WI38 (cell line): ENCODE results near the gene U2AF1L4.

Experiments
- H3K4me3 ChIP-seq: 2 replicates; pipeline ENCODE4 v1.5.1; 2011; ENCODE audit warnings: low read depth, mild to moderate bottlenecking, control low read depth, low read length
- CTCF ChIP-seq: IDR thresholded peaks from 2 replicates; pipeline ENCODE4 v1.5.1; 2012; ENCODE audit warnings: low read depth, mild to moderate bottlenecking, control low read depth, low read length

Gene U2AF1L4

GRCh38 chr19:35789978-35790944 is 45.0 kb upstream of the U2AF1L4 start:
- no peak overlapping the region for H3K4me3 ChIP-seq
- no peak for TF ChIP-seq CTCF

- TF ChIP-seq CTCF = no peak
- no peak overlapping the region for H3K4me3 ChIP-seq
Measured at GRCh38 chr19:35789195-35789977, 44.2 kb upstream of the U2AF1L4 start.

DNA sequence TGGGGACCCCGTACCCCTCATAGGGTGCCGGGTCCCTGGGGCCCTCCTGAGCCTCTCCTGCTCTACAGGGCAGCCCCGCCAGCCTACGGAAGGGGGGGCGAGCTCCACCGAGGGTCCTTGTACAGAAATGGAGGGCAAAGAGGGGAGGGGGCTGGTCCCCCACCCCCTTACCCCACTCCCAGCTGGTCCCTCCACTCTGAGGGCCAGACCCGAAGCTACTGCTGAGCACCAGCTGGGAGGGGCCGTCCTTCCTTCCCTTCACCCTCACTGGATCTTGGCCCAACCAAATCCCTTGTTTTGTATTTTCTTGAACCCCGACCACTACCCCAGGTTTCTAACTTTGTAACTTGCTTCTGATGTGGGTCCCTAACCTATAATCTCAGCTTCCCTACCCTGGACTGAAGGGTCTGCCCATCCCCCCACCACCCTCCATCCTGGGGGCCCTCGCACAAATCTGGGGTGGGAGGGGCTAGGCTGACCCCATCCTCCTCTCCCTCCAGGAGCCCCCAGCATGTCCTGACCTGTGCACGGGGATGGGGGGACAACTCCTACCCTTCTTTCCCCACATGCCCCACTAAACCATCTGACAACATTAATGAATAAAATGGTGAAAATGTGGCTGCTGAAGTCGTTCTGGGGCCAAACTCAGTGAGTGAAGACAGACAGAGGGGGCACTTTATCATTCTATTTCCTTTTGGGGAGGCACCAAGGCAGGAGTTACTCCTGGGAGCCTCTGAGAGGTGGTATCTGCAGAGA is 43.2 kb upstream of the U2AF1L4 start:
- TF ChIP-seq CTCF = no peak
- no peak overlapping the region for H3K4me3 ChIP-seq

DNA sequence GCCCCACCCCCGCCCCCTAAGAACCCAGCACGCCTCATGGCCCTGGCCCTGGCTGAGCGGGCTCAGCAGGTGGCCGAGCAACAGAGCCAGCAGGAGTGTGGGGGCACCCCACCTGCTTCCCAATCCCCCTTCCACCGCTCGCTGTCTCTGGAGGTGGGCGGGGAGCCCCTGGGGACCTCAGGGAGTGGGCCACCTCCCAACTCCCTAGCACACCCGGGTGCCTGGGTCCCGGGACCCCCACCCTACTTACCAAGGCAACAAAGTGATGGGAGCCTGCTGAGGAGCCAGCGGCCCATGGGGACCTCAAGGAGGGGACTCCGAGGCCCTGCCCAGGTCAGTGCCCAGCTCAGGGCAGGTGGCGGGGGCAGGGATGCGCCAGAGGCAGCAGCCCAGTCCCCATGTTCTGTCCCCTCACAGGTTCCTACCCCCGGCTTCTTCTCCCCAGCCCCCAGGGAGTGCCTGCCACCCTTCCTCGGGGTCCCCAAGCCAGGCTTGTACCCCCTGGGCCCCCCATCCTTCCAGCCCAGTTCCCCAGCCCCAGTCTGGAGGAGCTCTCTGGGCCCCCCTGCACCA is 42.1 kb upstream of the U2AF1L4 start:
- TF ChIP-seq CTCF = no peak
- H3K4me3 ChIP-seq = no peak overlapping the region

DNA sequence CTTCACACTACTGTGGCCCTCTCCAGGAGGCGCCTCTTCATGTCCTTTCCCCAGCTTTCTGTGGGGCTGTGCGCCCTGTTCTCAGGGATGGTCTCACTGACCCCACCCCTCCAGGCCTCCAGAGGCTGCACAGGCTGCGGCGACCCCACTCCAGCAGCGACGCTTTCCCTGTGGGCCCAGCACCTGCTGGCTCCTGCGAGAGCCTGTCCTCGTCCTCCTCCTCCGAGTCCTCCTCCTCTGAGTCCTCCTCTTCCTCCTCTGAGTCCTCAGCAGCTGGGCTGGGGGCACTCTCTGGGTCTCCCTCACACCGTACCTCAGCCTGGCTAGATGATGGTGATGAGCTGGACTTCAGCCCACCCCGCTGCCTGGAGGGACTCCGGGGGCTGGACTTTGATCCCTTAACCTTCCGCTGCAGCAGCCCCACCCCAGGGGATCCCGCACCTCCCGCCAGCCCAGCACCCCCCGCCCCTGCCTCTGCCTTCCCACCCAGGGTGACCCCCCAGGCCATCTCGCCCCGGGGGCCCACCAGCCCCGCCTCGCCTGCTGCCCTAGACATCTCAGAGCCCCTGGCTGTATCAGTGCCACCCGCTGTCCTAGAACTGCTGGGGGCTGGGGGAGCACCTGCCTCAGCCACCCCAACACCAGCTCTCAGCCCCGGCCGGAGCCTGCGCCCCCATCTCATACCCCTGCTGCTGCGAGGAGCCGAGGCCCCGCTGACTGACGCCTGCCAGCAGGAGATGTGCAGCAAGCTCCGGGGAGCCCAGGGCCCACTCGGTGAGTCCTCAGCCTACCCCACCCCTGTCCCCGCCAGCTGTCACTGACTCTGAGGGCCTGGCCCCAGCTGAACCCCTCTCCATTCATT is 41.3 kb upstream of the U2AF1L4 start:
- no peak for TF ChIP-seq CTCF
- H3K4me3 ChIP-seq = no peak overlapping the region

GRCh38 chr19:35785339-35785627 is 40.1 kb upstream of the U2AF1L4 start:
- no peak overlapping the region for H3K4me3 ChIP-seq
- no peak for TF ChIP-seq CTCF
